GM19043 (cell line): ENCODE data around the gene CCDC192.
A peak's percentile ranks its signal among the peaks of the same experiment; 100 is the strongest.

ENCODE experiments used
- ATAC-seq: cut with Tn5 transposase; IDR thresholded peaks from one replicate; pipeline ENCODE4 v1.9.1; 2021; ENCODE audit warnings: low read depth; ENCODE audit not compliant: unreplicated experiment

CCDC192 gene

GRCh38 chr5:127871503-127872153 lies 168.4 kb downstream of the CCDC192 start:
- no peak for ATAC-seq

GRCh38 chr5:127872494-127872893 lies 169.3 kb downstream of the CCDC192 start:
- no peak for ATAC-seq

GRCh38 chr5:127875235-127876021 lies 172.2 kb downstream of the CCDC192 start:
- peak; percentile 84 for ATAC-seq

- ATAC-seq: no peak
Measured at GRCh38 chr5:127876384-127876783, 173.2 kb downstream of the CCDC192 start.

- ATAC-seq: no peak
Measured at GRCh38 chr5:127878174-127878750, 175.1 kb downstream of the CCDC192 start.

- ATAC-seq: no peak
Measured at GRCh38 chr5:127884416-127884815, 181.2 kb downstream of the CCDC192 start.

- no peak for ATAC-seq
Measured at GRCh38 chr5:127885176-127885575, 182.0 kb downstream of the CCDC192 start.

GRCh38 chr5:127886081-127886480 lies 182.9 kb downstream of the CCDC192 start:
- ATAC-seq: no peak

GRCh38 chr5:127887282-127887681 lies 184.1 kb downstream of the CCDC192 start:
- ATAC-seq: no peak

- ATAC-seq: no peak
Measured at GRCh38 chr5:127891942-127892341, 188.8 kb downstream of the CCDC192 start.

GRCh38 chr5:127892467-127893207 lies 189.4 kb downstream of the CCDC192 start:
- ATAC-seq: no peak

GRCh38 chr5:127893232-127893631 lies 190.0 kb downstream of the CCDC192 start:
- no peak for ATAC-seq

GRCh38 chr5:127894461-127894860 lies 191.3 kb downstream of the CCDC192 start:
- ATAC-seq: no peak

GRCh38 chr5:127898551-127899213 lies 195.5 kb downstream of the CCDC192 start:
- ATAC-seq: no peak

GRCh38 chr5:127899214-127899610 lies 196.0 kb downstream of the CCDC192 start:
- no peak for ATAC-seq

GRCh38 chr5:127906562-127907204 lies 203.5 kb downstream of the CCDC192 start:
- peak; percentile 39 for ATAC-seq

GRCh38 chr5:127907907-127908306 lies 204.7 kb downstream of the CCDC192 start:
- ATAC-seq: no peak

- peak; percentile 82 for ATAC-seq
Measured at GRCh38 chr5:127909066-127909465, 205.9 kb downstream of the CCDC192 start.

GRCh38 chr5:127909821-127910220 lies 206.6 kb downstream of the CCDC192 start:
- no peak for ATAC-seq
